GM23338 (cell line): ENCODE measurements around the gene CSF1R. TPM values are rescaled to one million over a fixed set of nuclear protein-coding genes. Genes with fewer than 3 reads are reported as not detected.
"Not testable (repeated sequence)": the region's sequence is repeated elsewhere in the genome, so short reads cannot be mapped to it uniquely, and the experiment has no call there.

Experiments
- ATAC-seq: fragments of 200-7000 bp; cut with Tn5 transposase; 3 replicates; pipeline ENCODE4 v1.9.1; 2020
- DNase-seq: peaks from one replicate; pipeline ENCODE4 v3.0.0-alpha.2; 2015; ENCODE audit warnings: low spot score
- H2AFZ ChIP-seq: fragments of 200-600 bp; sonication (generic); 2 replicates; pipeline ENCODE4 v1.8.0; 2016; ENCODE audit warnings: antibody characterized with exemption, mild to moderate bottlenecking, moderate library complexity
- H3F3A ChIP-seq: fragments of 200-600 bp; sonication (generic); replicated peaks from 2 replicates; pipeline ENCODE4 v1.8.0; 2017; ENCODE audit warnings: antibody characterized with exemption, mixed run types, low read depth
- H3K27ac ChIP-seq: fragments of 200-600 bp; sonication (generic); 2 replicates; pipeline ENCODE4 v1.6.1; 2016; ENCODE audit warnings: low read depth
- H3K27me3 ChIP-seq: fragments of 200-600 bp; sonication (generic); 2 replicates; pipeline ENCODE4 v1.8.0; 2016; ENCODE audit warnings: mild to moderate bottlenecking, mixed run types, moderate library complexity; ENCODE audit not compliant: insufficient read depth
- H3K36me3 ChIP-seq: fragments of 200-600 bp; sonication (generic); 2 replicates; pipeline ENCODE4 v1.8.0; 2016; ENCODE audit warnings: mild to moderate bottlenecking; ENCODE audit not compliant: insufficient read depth
- H3K4me1 ChIP-seq: fragments of 200-600 bp; sonication (generic); 2 replicates; pipeline ENCODE4 v1.8.0; 2016; ENCODE audit warnings: mild to moderate bottlenecking, moderate library complexity; ENCODE audit not compliant: insufficient read depth
- H3K4me2 ChIP-seq: fragments of 200-600 bp; sonication (generic); 2 replicates; pipeline ENCODE4 v1.7.1; 2017; ENCODE audit warnings: mixed run types
- H3K4me3 ChIP-seq: fragments of 200-600 bp; sonication (generic); 2 replicates; pipeline ENCODE4 v1.6.1; 2016; ENCODE audit warnings: mixed run types
- H3K79me2 ChIP-seq: fragments of 200-600 bp; sonication (generic); replicated peaks from 2 replicates; pipeline ENCODE4 v1.8.0; 2017; ENCODE audit warnings: mild to moderate bottlenecking; ENCODE audit not compliant: insufficient read depth
- H3K9me2 ChIP-seq: fragments of 200-600 bp; sonication (generic); 2 replicates; pipeline ENCODE4 v1.8.0; 2017; ENCODE audit not compliant: insufficient read depth
- H4K20me1 ChIP-seq: fragments of 200-600 bp; sonication (generic); replicated peaks from 2 replicates; pipeline ENCODE4 v1.8.0; 2017; ENCODE audit warnings: mild to moderate bottlenecking; ENCODE audit not compliant: insufficient read depth
- H3K27ac Mint-ChIP-seq: 2 replicates; pipeline ENCODE4 v1.8.0; 2020; ENCODE audit warnings: inconsistent platforms, mild to moderate bottlenecking, moderate library complexity, mixed read lengths
- H3K27me3 Mint-ChIP-seq: 3 replicates; pipeline ENCODE4 v1.8.0; 2022; ENCODE audit warnings: low read depth, mild to moderate bottlenecking, moderate library complexity, mixed read lengths, inconsistent platforms; ENCODE audit not compliant: insufficient read depth, poor library complexity
- H3K36me3 Mint-ChIP-seq: 3 replicates; pipeline ENCODE4 v1.8.0; 2021; ENCODE audit warnings: low read depth, mild to moderate bottlenecking, inconsistent platforms, moderate library complexity, mixed read lengths
- H3K4me1 Mint-ChIP-seq: 3 replicates; pipeline ENCODE4 v1.8.0; 2020; ENCODE audit warnings: mild to moderate bottlenecking, inconsistent platforms, mixed read lengths
- H3K4me3 Mint-ChIP-seq: 3 replicates; pipeline ENCODE4 v1.8.0; 2021; ENCODE audit warnings: moderate library complexity, mild to moderate bottlenecking, inconsistent platforms, mixed read lengths
- H3K9me3 Mint-ChIP-seq: 3 replicates; pipeline ENCODE4 v1.8.0; 2020; ENCODE audit warnings: moderate library complexity, mild to moderate bottlenecking, inconsistent platforms, mixed read lengths
- CREB1 ChIP-seq: fragments of 250-450 bp; sonication (Bioruptor Pico); IDR thresholded peaks from 2 replicates; pipeline ENCODE4 v1.5.0; 2020; ENCODE audit warnings: low read depth, mild to moderate bottlenecking, moderate library complexity
- POLR2AphosphoS5 ChIP-seq: IDR thresholded peaks from 2 replicates; pipeline ENCODE4 v1.6.1; 2016; ENCODE audit warnings: antibody characterized with exemption, low read depth
- polyA plus RNA-seq: library from polyadenylated mRNA; unstranded; fragments of >200 nt; fragmentation: Nextera tagmentation; extraction: Ambion mirVana; gene quantifications from 2 replicates; pipeline ENCODE4 v1.2.1, GENCODE V29; 2016
- total RNA-seq: library from RNA; depleted of rRNA; stranded (reverse); fragments of >200 nt; shearing (Covaris generic); gene quantifications from 2 replicates; pipeline ENCODE4 v1.2.3, GENCODE V29; 2014
- TF ChIP-seq, protein P1 (sequence below): IDR thresholded peaks from one replicate; pipeline ENCODE4 v1.6.1; 2018; ENCODE audit warnings: antibody characterized with exemption; ENCODE audit not compliant: unreplicated experiment
- TF ChIP-seq, protein P2 (sequence below), 2 experiments: fragments of 200-600 bp in 1 of 2; sonication (generic) in 1 of 2; conservative IDR thresholded peaks; 2 replicates each; pipeline versions ENCODE4 v1.5.1 to v1.6.1; 2016 to 2017; ENCODE audit warnings: antibody characterized with exemption in 2 of 2, low read depth in 2 of 2, mild to moderate bottlenecking in 2 of 2, moderate library complexity in 1 of 2

The CSF1R gene
- total and polyA plus RNA-seq, 2 experiments from 2014 or later: 0.21 TPM; not detected in 1

DNA sequence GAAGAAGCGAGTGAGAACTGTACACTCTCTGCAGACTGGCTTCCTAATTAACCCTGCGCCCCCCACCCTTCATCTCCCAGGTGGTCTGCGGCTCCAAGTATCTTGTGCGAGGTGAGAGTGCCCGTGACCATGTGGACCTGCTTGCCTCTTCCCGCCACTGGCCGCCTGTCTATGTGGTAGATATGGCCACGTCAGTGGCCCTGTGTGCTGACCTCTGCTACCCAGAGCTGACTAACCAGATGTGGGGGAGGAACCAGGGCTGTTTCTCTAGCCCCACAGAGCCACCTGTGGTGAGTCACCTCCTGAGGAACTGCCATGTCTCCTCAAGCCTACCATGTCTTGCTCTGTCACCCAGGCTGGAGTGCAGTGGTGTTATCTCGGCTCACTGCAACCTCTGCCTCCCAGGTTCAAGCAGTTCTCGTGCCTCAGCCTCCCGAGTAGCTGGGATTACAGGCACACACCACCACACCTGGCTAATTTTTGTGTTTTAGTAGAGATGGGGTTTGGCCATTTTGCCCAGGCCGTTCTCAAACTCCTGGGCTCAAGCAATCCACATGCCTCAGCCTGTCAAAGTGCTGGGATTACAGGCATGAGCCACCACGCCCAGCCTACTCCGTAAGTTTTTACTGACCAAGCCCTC is 36.1 kb downstream of the CSF1R start:
- H3K4me1 Mint-ChIP-seq, H3K27me3 Mint-ChIP-seq, H3K9me2 ChIP-seq, H3K4me3 Mint-ChIP-seq, H3K4me1 ChIP-seq, H3K4me2 ChIP-seq, H3K79me2 ChIP-seq, H2AFZ ChIP-seq, H3K27ac ChIP-seq, ATAC-seq, H3K4me3 ChIP-seq, H3K9me3 Mint-ChIP-seq, H3K27me3 ChIP-seq, H3F3A ChIP-seq, DNase-seq, H4K20me1 ChIP-seq, H3K27ac Mint-ChIP-seq: not testable (repeated sequence)
- H3K36me3 Mint-ChIP-seq: peaks cover 75% of the 10 kb centered on the region
- peaks cover 23% of the 10 kb centered on the region for H3K36me3 ChIP-seq

DNA sequence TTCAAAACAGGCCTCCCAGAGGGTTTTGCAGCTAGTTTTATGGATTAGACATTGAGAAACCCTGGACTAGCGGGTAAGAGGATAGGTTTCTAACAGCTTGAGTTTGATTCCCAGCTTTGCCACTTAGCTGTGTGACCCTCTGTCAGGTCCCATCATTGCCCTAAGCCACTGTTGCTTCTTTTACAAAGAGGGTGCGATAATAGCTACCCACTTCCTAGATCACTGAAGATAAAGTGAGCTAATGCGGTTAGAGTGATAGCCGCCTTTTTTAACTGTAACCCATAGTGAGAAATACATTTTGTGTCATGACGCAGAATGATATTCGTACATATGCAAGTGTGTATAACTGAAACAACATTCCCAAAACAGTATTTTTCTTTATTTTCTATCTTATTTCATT is 40.3 kb downstream of the CSF1R start:
- Histone ChIP-seq H3K4me1 (no peaks in the 10 kb centered on the region), H3K4me3 (no peak overlapping the region), H3F3A (no peaks in the 10 kb centered on the region), H3K9me2 (no peaks in the 10 kb centered on the region), H3K27me3 (no peaks in the 10 kb centered on the region), H3K27ac (no peak overlapping the region), H2AFZ (no peak overlapping the region), H3K4me2 (no peak overlapping the region), H3K79me2 (no peaks in the 10 kb centered on the region), H4K20me1 (peaks cover 11% of the 10 kb centered on the region), H3K36me3 (peaks cover 40% of the 10 kb centered on the region)
- Mint-ChIP-seq H3K36me3 (peaks cover 83% of the 10 kb centered on the region), H3K27me3 (peaks cover 2% of the 10 kb centered on the region), H3K27ac (no peak overlapping the region), H3K4me3 (no peak overlapping the region), H3K4me1 (peaks cover 4% of the 10 kb centered on the region), H3K9me3 (no peaks in the 10 kb centered on the region)
- DNase-seq: no peak
- TF ChIP-seq, protein P1, sequence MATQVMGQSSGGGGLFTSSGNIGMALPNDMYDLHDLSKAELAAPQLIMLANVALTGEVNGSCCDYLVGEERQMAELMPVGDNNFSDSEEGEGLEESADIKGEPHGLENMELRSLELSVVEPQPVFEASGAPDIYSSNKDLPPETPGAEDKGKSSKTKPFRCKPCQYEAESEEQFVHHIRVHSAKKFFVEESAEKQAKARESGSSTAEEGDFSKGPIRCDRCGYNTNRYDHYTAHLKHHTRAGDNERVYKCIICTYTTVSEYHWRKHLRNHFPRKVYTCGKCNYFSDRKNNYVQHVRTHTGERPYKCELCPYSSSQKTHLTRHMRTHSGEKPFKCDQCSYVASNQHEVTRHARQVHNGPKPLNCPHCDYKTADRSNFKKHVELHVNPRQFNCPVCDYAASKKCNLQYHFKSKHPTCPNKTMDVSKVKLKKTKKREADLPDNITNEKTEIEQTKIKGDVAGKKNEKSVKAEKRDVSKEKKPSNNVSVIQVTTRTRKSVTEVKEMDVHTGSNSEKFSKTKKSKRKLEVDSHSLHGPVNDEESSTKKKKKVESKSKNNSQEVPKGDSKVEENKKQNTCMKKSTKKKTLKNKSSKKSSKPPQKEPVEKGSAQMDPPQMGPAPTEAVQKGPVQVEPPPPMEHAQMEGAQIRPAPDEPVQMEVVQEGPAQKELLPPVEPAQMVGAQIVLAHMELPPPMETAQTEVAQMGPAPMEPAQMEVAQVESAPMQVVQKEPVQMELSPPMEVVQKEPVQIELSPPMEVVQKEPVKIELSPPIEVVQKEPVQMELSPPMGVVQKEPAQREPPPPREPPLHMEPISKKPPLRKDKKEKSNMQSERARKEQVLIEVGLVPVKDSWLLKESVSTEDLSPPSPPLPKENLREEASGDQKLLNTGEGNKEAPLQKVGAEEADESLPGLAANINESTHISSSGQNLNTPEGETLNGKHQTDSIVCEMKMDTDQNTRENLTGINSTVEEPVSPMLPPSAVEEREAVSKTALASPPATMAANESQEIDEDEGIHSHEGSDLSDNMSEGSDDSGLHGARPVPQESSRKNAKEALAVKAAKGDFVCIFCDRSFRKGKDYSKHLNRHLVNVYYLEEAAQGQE: no peak
- TF ChIP-seq POLR2AphosphoS5 (no peak), CREB1 (CRISPR knock-in tag) (no peak)
- TF ChIP-seq, protein P2, sequence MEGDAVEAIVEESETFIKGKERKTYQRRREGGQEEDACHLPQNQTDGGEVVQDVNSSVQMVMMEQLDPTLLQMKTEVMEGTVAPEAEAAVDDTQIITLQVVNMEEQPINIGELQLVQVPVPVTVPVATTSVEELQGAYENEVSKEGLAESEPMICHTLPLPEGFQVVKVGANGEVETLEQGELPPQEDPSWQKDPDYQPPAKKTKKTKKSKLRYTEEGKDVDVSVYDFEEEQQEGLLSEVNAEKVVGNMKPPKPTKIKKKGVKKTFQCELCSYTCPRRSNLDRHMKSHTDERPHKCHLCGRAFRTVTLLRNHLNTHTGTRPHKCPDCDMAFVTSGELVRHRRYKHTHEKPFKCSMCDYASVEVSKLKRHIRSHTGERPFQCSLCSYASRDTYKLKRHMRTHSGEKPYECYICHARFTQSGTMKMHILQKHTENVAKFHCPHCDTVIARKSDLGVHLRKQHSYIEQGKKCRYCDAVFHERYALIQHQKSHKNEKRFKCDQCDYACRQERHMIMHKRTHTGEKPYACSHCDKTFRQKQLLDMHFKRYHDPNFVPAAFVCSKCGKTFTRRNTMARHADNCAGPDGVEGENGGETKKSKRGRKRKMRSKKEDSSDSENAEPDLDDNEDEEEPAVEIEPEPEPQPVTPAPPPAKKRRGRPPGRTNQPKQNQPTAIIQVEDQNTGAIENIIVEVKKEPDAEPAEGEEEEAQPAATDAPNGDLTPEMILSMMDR (conservative IDR thresholded peaks at IDR 0.05; ENCODE audit: low read depth in 2 of 2): no peak
- ATAC-seq: no peak
